Caco-2 (cell line): Measurements from ENCODE around the gene HNRNPAB. TPM values are rescaled to one million over a fixed set of nuclear protein-coding genes. Genes with fewer than 3 reads are reported as not detected.

Source experiments
- BruUV-seq: library from RNA; stranded (reverse); fragments of 400-500 nt; replicated peaks from 2 replicates; lab custom pipeline; 2021; lab: Mats Ljungman, UMichigan
- CTCF ChIA-PET: fragments of 300-600 bp; sonication (Branson Sonifier 250); formaldehyde crosslinking; loops from one replicate; lab custom pipeline; 2022; ENCODE audit warnings: antibody characterized with exemption; lab: Charles Lee
- POLR2A ChIA-PET: fragments of 300-600 bp; sonication (Branson Sonifier 250); formaldehyde crosslinking; loops from one replicate; lab custom pipeline; 2022; ENCODE audit warnings: antibody characterized with exemption; lab: Charles Lee
- DNase-seq, 2 experiments: peaks; one replicate each; pipeline versions ENCODE4 v3.0.0 to v3.0.0-alpha.2; 2020 to 2022
- H3K27me3 ChIP-seq: replicated peaks from 2 replicates; pipeline ENCODE4 v1.6.0; 2011; ENCODE audit warnings: low read length; ENCODE audit not compliant: control insufficient read depth, insufficient read depth
- H3K36me3 ChIP-seq: 2 replicates; pipeline ENCODE4 v1.5.1; 2011; ENCODE audit warnings: low read length; ENCODE audit not compliant: control insufficient read depth, insufficient read depth
- H3K4me1 ChIP-seq: fragments of 250-450 bp; sonication (Bioruptor Pico); 2 replicates; pipeline ENCODE4 v1.5.1; 2020; ENCODE audit warnings: mild to moderate bottlenecking
- H3K4me3 ChIP-seq: 2 replicates; pipeline ENCODE4 v1.5.1; 2011; ENCODE audit warnings: low read depth, mild to moderate bottlenecking, control low read depth, low read length
- H3K9me3 ChIP-seq: fragments of 250-450 bp; sonication (Bioruptor Pico); 2 replicates; pipeline ENCODE4 v1.5.1; 2020; ENCODE audit warnings: mild to moderate bottlenecking, moderate library complexity
- H3K27ac Mint-ChIP-seq: one replicate; pipeline ENCODE4 v1.8.0; 2022; ENCODE audit warnings: mixed read lengths; ENCODE audit not compliant: unreplicated experiment
- H3K27me3 Mint-ChIP-seq: one replicate; pipeline ENCODE4 v1.8.0; 2022; ENCODE audit warnings: mixed read lengths; ENCODE audit not compliant: insufficient read depth, unreplicated experiment
- H3K36me3 Mint-ChIP-seq: one replicate; pipeline ENCODE4 v1.8.0; 2022; ENCODE audit warnings: mild to moderate bottlenecking, mixed read lengths; ENCODE audit not compliant: insufficient read depth, unreplicated experiment
- H3K4me1 Mint-ChIP-seq: one replicate; pipeline ENCODE4 v1.8.0; 2022; ENCODE audit warnings: low read depth, mixed read lengths; ENCODE audit not compliant: unreplicated experiment
- H3K4me3 Mint-ChIP-seq: one replicate; pipeline ENCODE4 v1.8.0; 2022; ENCODE audit warnings: mild to moderate bottlenecking, moderate library complexity, mixed read lengths; ENCODE audit not compliant: unreplicated experiment
- H3K9me3 Mint-ChIP-seq: one replicate; pipeline ENCODE4 v1.8.0; 2022; ENCODE audit warnings: mixed read lengths; ENCODE audit not compliant: unreplicated experiment
- CTCF ChIP-seq, 2 experiments: fragments of 200-600 bp in 1 of 2; IDR thresholded peaks; 1 replicate in 1 of 2; 2 replicates in 1 of 2; pipeline versions ENCODE4 v1.5.1 to v1.8.0; 2011 to 2022; ENCODE audit warnings: antibody characterized with exemption in 1 of 2, control low read depth in 1 of 2, inconsistent platforms in 1 of 2, low read depth in 1 of 2, low read length in 1 of 2, mild to moderate bottlenecking in 1 of 2, moderate library complexity in 1 of 2; ENCODE audit not compliant: insufficient read depth in 1 of 2, severe bottlenecking in 1 of 2, unreplicated experiment in 1 of 2
- intact Hi-C: fragments of 100-400 bp; cut with micrococcal nuclease; formaldehyde crosslinking; loops from one replicate; pipeline ENCODE4 v1.10.0; 2022; ENCODE audit not compliant: unreplicated experiment
- total RNA-seq: library from RNA; stranded (reverse); gene quantifications from 2 replicates; pipeline ENCODE4 v1.2.3, GENCODE V29; 2022

HNRNPAB gene
- total RNA-seq, 1 experiment from 2014 or later, result 295 TPM

GRCh38 chr5:178186427-178186826, 17.9 kb upstream of the HNRNPAB start:
- Mint-ChIP-seq H3K27ac (no peak overlapping the region), H3K27me3 (no peaks in the 10 kb centered on the region), H3K9me3 (no peaks in the 10 kb centered on the region), H3K36me3 (peaks cover 8% of the 10 kb centered on the region), H3K4me3 (no peak overlapping the region), H3K4me1 (peaks cover 10% of the 10 kb centered on the region)
- intact Hi-C loops, result no loop called here
- ChIA-PET POLR2A (no interaction called here), CTCF (no interaction called here)
- BruUV-seq, result no TSS peak
- Histone ChIP-seq H3K4me1 (no peaks in the 10 kb centered on the region), H3K9me3 (no peaks in the 10 kb centered on the region), H3K27me3 (no peaks in the 10 kb centered on the region), H3K4me3 (no peak overlapping the region), H3K36me3 (no peaks in the 10 kb centered on the region)
- no peak for DNase-seq
- TF ChIP-seq CTCF (IDR thresholded peaks at IDR 0.05; ENCODE audit: insufficient read depth in 1 of 2, low read depth in 1 of 2, low read length in 1 of 2, severe bottlenecking in 1 of 2, unreplicated experiment in 1 of 2), result no peak

GRCh38 chr5:178187014-178187413, 17.3 kb upstream of the HNRNPAB start, which contains the start of gene GMCL2:
TSS of gene GMCL2 (minus strand) at chr5:178187371. CDS start at chr5:178187299, 72 bp downstream.
- intact Hi-C loops, result no loop called here
- peaks cover 7% of the 10 kb centered on the region for H3K4me1 Mint-ChIP-seq
- no peak within 1 kb of the TSS for H3K4me3 Mint-ChIP-seq
- Histone ChIP-seq H3K4me3 (no peak within 1 kb of the TSS), H3K4me1 (no peaks in the 10 kb centered on the region), H3K9me3 (no peaks in the 10 kb centered on the region), H3K27me3 (no peaks in the 10 kb centered on the region), H3K36me3 (no peaks in the 10 kb centered on the region)
- DNase-seq, result no peak
- no peak within 1 kb of the TSS for H3K27ac Mint-ChIP-seq
- ChIA-PET CTCF (no interaction called here), POLR2A (no interaction called here)
- TF ChIP-seq CTCF (IDR thresholded peaks at IDR 0.05; ENCODE audit: insufficient read depth in 1 of 2, low read depth in 1 of 2, low read length in 1 of 2, severe bottlenecking in 1 of 2, unreplicated experiment in 1 of 2), result no peak
- peaks cover 2% of the 10 kb centered on the region for H3K9me3 Mint-ChIP-seq
- peaks cover 8% of the 10 kb centered on the region for H3K36me3 Mint-ChIP-seq
- no TSS peak for BruUV-seq
- no peaks in the 10 kb centered on the region for H3K27me3 Mint-ChIP-seq

- Mint-ChIP-seq H3K27me3 (peaks cover 5% of the 10 kb centered on the region), H3K27ac (no peak overlapping the region), H3K36me3 (peaks cover 8% of the 10 kb centered on the region), H3K4me3 (no peak overlapping the region), H3K9me3 (peaks cover 15% of the 10 kb centered on the region), H3K4me1 (no peaks in the 10 kb centered on the region)
- intact Hi-C loops, result no loop called here
- ChIA-PET CTCF (no interaction called here), POLR2A (no interaction called here)
- Histone ChIP-seq H3K9me3 (no peaks in the 10 kb centered on the region), H3K36me3 (no peaks in the 10 kb centered on the region), H3K27me3 (no peaks in the 10 kb centered on the region), H3K4me1 (no peaks in the 10 kb centered on the region), H3K4me3 (no peak overlapping the region)
- no TSS peak for BruUV-seq
- TF ChIP-seq CTCF (IDR thresholded peaks at IDR 0.05; ENCODE audit: insufficient read depth in 1 of 2, low read depth in 1 of 2, low read length in 1 of 2, severe bottlenecking in 1 of 2, unreplicated experiment in 1 of 2), result no peak
- DNase-seq, result no peak
Observed at GRCh38 chr5:178189433-178189832, 14.9 kb upstream of the HNRNPAB start.
